ENCODE measurements around the gene POU2F3.

The POU2F3 gene

GRCh38 chr11:120334894-120335462 lies 95.0 kb downstream of the POU2F3 start (continued):
- TF ChIP-seq SCRT2 (tag by site-specific recombination; IDR thresholded peaks at IDR 0.05): peak; percentile 95
- no peak for TF ChIP-seq ZNF423 (tag by site-specific recombination; IDR thresholded peaks at IDR 0.05)
- TF ChIP-seq, protein P1, sequence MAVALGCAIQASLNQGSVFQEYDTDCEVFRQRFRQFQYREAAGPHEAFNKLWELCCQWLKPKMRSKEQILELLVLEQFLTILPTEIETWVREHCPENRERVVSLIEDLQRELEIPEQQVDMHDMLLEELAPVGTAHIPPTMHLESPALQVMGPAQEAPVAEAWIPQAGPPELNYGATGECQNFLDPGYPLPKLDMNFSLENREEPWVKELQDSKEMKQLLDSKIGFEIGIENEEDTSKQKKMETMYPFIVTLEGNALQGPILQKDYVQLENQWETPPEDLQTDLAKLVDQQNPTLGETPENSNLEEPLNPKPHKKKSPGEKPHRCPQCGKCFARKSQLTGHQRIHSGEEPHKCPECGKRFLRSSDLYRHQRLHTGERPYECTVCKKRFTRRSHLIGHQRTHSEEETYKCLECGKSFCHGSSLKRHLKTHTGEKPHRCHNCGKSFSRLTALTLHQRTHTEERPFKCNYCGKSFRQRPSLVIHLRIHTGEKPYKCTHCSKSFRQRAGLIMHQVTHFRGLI (tag by site-specific recombination; IDR thresholded peaks at IDR 0.05): peak; percentile 35; the same call in 1 of the 2 replicates
- TF ChIP-seq FEZF1 (tag by site-specific recombination; IDR thresholded peaks at IDR 0.05): peak; percentile 90
- TF ChIP-seq, protein P2, sequence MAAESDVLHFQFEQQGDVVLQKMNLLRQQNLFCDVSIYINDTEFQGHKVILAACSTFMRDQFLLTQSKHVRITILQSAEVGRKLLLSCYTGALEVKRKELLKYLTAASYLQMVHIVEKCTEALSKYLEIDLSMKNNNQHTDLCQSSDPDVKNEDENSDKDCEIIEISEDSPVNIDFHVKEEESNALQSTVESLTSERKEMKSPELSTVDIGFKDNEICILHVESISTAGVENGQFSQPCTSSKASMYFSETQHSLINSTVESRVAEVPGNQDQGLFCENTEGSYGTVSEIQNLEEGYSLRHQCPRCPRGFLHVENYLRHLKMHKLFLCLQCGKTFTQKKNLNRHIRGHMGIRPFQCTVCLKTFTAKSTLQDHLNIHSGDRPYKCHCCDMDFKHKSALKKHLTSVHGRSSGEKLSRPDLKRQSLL (tag by site-specific recombination; IDR thresholded peaks at IDR 0.05): no peak; the same call in 1 of the 2 replicates
- peak; percentile 74 for TF ChIP-seq ZXDB (tag by site-specific recombination; IDR thresholded peaks at IDR 0.05)
- no peak for TF ChIP-seq ZNF621 (tag by site-specific recombination; IDR thresholded peaks at IDR 0.05)
- TF ChIP-seq, protein P3, sequence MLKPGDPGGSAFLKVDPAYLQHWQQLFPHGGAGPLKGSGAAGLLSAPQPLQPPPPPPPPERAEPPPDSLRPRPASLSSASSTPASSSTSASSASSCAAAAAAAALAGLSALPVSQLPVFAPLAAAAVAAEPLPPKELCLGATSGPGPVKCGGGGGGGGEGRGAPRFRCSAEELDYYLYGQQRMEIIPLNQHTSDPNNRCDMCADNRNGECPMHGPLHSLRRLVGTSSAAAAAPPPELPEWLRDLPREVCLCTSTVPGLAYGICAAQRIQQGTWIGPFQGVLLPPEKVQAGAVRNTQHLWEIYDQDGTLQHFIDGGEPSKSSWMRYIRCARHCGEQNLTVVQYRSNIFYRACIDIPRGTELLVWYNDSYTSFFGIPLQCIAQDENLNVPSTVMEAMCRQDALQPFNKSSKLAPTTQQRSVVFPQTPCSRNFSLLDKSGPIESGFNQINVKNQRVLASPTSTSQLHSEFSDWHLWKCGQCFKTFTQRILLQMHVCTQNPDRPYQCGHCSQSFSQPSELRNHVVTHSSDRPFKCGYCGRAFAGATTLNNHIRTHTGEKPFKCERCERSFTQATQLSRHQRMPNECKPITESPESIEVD (tag by site-specific recombination; IDR thresholded peaks at IDR 0.05): peak; percentile 96
- TF ChIP-seq ZNF2 (tag by site-specific recombination; IDR thresholded peaks at IDR 0.05): peak; percentile 41
- TF ChIP-seq ZNF175 (tag by site-specific recombination; IDR thresholded peaks at IDR 0.05): no peak
- TF ChIP-seq SP7 (tag by site-specific recombination; IDR thresholded peaks at IDR 0.05): peak; percentile 84
- TF ChIP-seq ZNF394 (tag by site-specific recombination; IDR thresholded peaks at IDR 0.05; ENCODE audit: borderline replicate concordance): peak; percentile 47; the same call in 1 of the 2 replicates
- TF ChIP-seq MZF1 (tag by site-specific recombination; IDR thresholded peaks at IDR 0.05; ENCODE audit: borderline replicate concordance): no peak
- 0 out of 2 replicates have a peak, but pooled peaks have one; percentile 43 for TF ChIP-seq YY1 (tag by site-specific recombination; IDR thresholded peaks at IDR 0.05)
- no peak for TF ChIP-seq ZNF626 (tag by site-specific recombination; IDR thresholded peaks at IDR 0.05)
- TF ChIP-seq ZNF548 (tag by site-specific recombination; IDR thresholded peaks at IDR 0.05): no peak
- no peak for TF ChIP-seq ZNF707 (tag by site-specific recombination; IDR thresholded peaks at IDR 0.05)
- TF ChIP-seq KLF1 (tag by site-specific recombination; IDR thresholded peaks at IDR 0.05): no peak
- no peak for TF ChIP-seq ZNF292 (tag by site-specific recombination; IDR thresholded peaks at IDR 0.05; ENCODE audit: borderline replicate concordance, low read depth)
- TF ChIP-seq ZNF112 (tag by site-specific recombination; IDR thresholded peaks at IDR 0.05): no peak
- TF ChIP-seq BCL11A (tag by site-specific recombination; IDR thresholded peaks at IDR 0.05; ENCODE audit: low read depth): peak; percentile 18; the same call in 1 of the 2 replicates
- no peak for TF ChIP-seq SP2 (tag by site-specific recombination; IDR thresholded peaks at IDR 0.05)
- TF ChIP-seq ZNF555 (tag by site-specific recombination; conservative IDR thresholded peaks at IDR 0.05): no peak
- peak; percentile 75; the same call in 1 of the 2 replicates for TF ChIP-seq IKZF3 (tag by site-specific recombination; IDR thresholded peaks at IDR 0.05)
- TF ChIP-seq, protein P4, sequence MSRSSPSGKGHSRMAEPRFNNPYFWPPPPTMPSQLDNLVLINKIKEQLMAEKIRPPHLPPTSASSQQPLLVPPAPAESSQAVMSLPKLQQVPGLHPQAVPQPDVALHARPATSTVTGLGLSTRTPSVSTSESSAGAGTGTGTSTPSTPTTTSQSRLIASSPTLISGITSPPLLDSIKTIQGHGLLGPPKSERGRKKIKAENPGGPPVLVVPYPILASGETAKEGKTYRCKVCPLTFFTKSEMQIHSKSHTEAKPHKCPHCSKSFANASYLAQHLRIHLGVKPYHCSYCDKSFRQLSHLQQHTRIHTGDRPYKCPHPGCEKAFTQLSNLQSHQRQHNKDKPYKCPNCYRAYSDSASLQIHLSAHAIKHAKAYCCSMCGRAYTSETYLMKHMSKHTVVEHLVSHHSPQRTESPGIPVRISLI (tag by site-specific recombination; IDR thresholded peaks at IDR 0.05): peak; percentile 97
- TF ChIP-seq ZNF561 (tag by site-specific recombination; IDR thresholded peaks at IDR 0.05; ENCODE audit: borderline replicate concordance): 0 out of 2 replicates have a peak, but pooled peaks have one; percentile 46
- no peak for TF ChIP-seq ZIC2 (tag by site-specific recombination; IDR thresholded peaks at IDR 0.05)
- no peak for TF ChIP-seq GLIS2 (tag by site-specific recombination; IDR thresholded peaks at IDR 0.05)
- no peak; the same call in 1 of the 2 replicates for TF ChIP-seq TRIM28 (IDR thresholded peaks at IDR 0.05; ENCODE audit: borderline replicate concordance, low read length)
- no peak for TF ChIP-seq ZNF202 (tag by site-specific recombination; IDR thresholded peaks at IDR 0.05; ENCODE audit: borderline replicate concordance)
- peak; percentile 67 for TF ChIP-seq ZNF768 (tag by site-specific recombination; IDR thresholded peaks at IDR 0.05)
- no peak for TF ChIP-seq SETDB1 (IDR thresholded peaks at IDR 0.05; ENCODE audit: insufficient read length, low read length)
- no peak for TF ChIP-seq HOXD13 (CRISPR knock-in tag; IDR thresholded peaks at IDR 0.05; ENCODE audit: borderline replicate concordance)
- TF ChIP-seq ZNF354C (tag by site-specific recombination; IDR thresholded peaks at IDR 0.05; ENCODE audit: borderline replicate concordance, low read depth): no peak
- no peak for TF ChIP-seq ZNF521 (tag by site-specific recombination; IDR thresholded peaks at IDR 0.05)
- no peak for TF ChIP-seq ZNF239 (tag by site-specific recombination; IDR thresholded peaks at IDR 0.05)
- TF ChIP-seq REPIN1 (tag by site-specific recombination; IDR thresholded peaks at IDR 0.05; ENCODE audit: low read depth): no peak
- TF ChIP-seq ZNF324 (tag by site-specific recombination; IDR thresholded peaks at IDR 0.05): peak; percentile 63; the same call in 1 of the 2 replicates
